ENCODE data around the gene NOL8.

DNA sequence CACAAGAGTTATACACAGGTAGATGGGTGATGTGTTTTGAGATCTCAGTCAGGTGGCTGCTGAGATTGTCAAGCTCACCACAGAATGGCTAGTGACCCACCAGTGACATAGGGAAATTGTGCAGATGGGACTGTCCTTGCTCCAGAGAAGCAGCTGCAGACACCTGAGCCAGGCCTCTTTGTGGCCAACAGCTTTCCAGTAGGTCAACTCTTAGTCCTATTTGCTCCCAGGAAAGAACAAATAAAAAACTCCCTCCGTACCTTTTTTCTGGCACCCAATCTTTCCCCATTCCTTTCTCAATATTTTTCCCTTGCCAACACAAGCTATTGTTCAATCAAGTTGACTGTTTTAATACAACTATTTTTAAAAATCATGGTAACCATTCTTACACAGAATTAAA lies 45.8 kb downstream of the NOL8 start:
- no peak for TF ChIP-seq POLR2A (IDR thresholded peaks at IDR 0.05)
- TF ChIP-seq CTCF (IDR thresholded peaks at IDR 0.05): no peak
- TF ChIP-seq POLR2AphosphoS5 (IDR thresholded peaks at IDR 0.05): no peak
